Fibroblast of villous mesenchyme (primary cell): ENCODE data around the gene SLIT1. TPM values are rescaled to one million over a fixed set of nuclear protein-coding genes. Genes with fewer than 3 reads are reported as not detected.
A peak's percentile ranks its signal among the peaks of the same experiment; 100 is the strongest.

ENCODE experiments used
- DNase-seq: peaks from one replicate; pipeline ENCODE4 v3.0.0-alpha.2; 2010; ENCODE audit warnings: low read depth
- H3K4me3 ChIP-seq: 2 replicates; pipeline ENCODE4 v1.5.1; 2011; ENCODE audit warnings: low read depth, mild to moderate bottlenecking, low read length
- total RNA-seq: library from RNA; depleted of rRNA; stranded (reverse); fragments of >200 nt; gene quantifications from 2 replicates; pipeline ENCODE4 v1.2.3, GENCODE V29; 2012
- TF ChIP-seq, protein P1 (sequence below): IDR thresholded peaks from 2 replicates; pipeline ENCODE4 v1.5.1; 2012; ENCODE audit warnings: low read depth, mild to moderate bottlenecking, low read length; ENCODE audit not compliant: insufficient read depth

The SLIT1 gene
- total RNA-seq, 1 donor: not detected

DNA sequence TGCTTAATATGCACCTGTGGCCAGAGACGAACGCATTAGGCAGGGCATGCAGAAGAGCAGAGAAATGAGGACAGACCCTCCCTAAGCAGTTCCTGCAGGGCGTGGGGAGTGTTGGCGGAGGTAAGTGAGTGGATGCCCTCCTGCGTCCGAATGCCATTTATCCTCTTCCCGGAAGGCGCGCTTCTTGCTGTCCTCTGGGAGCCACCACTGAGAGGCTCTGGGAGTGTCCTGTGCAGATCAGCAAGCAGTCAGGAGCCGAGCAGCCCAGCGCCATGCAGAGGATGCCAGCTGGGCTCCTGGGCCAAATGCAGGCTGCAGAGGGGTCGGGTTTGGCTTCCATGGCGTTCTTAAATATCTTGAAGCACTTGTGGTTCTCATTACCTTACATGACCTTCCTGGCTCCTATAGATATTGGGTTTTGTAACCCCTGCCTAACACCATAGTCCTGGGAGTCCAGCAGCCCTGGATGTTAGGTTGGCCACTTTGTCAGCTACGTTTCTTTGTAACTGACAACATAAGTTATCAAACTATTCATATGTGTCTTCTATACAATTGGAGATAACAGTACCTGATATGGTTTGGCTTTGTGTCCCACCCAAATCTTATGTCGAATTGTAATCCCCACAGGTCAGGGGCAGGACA lies 30.0 kb upstream of the SLIT1 start:
- DNase-seq: no peak

DNA sequence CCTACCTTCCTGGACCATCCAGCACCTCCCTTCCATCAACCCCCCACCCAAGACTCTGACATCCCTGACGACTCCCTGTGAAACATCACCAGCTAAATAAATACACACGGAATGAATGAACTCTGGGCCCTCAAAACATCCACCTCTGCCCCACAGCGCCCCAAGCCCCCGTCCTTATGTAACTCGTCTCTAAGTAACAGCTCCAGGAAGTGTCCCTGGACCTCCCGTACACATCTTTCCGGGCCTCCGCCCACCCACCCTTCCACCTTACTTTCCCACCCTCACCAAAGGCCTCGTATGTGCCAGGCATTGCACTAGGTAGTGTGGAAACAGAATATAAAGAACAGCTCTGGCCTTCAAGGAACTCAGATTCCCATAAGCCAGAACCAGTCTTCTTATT lies 27.7 kb upstream of the SLIT1 start:
- no peak for DNase-seq
- H3K4me3 ChIP-seq: no peak overlapping the region
- TF ChIP-seq, protein P1, sequence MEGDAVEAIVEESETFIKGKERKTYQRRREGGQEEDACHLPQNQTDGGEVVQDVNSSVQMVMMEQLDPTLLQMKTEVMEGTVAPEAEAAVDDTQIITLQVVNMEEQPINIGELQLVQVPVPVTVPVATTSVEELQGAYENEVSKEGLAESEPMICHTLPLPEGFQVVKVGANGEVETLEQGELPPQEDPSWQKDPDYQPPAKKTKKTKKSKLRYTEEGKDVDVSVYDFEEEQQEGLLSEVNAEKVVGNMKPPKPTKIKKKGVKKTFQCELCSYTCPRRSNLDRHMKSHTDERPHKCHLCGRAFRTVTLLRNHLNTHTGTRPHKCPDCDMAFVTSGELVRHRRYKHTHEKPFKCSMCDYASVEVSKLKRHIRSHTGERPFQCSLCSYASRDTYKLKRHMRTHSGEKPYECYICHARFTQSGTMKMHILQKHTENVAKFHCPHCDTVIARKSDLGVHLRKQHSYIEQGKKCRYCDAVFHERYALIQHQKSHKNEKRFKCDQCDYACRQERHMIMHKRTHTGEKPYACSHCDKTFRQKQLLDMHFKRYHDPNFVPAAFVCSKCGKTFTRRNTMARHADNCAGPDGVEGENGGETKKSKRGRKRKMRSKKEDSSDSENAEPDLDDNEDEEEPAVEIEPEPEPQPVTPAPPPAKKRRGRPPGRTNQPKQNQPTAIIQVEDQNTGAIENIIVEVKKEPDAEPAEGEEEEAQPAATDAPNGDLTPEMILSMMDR: no peak

More for the DNA sequence above, 30.0 kb upstream of the SLIT1 start:
- no peak overlapping the region for H3K4me3 ChIP-seq
- TF ChIP-seq, protein P1: no peak

DNA sequence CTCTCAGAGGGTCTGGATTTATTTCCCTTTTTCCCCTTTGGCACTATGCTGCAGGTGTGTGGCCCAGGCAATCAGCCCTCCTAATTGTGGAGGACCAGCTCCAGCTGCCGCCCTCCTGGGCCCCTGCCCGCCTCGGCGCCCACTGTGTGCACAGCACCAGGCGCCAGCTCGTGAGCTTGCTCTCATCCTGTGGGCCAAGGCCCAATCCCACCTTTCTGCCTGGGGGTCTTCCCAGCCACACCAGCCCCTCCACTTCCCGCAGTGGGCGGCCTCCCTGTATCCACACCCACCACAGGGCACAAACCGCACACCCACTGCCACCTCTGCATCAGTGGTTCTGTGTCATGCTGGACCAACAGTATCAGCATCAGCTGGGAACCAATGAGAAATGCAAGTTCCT lies 25.5 kb upstream of the SLIT1 start:
- no peak for DNase-seq
- TF ChIP-seq, protein P1: no peak
- H3K4me3 ChIP-seq: no peak overlapping the region

DNA sequence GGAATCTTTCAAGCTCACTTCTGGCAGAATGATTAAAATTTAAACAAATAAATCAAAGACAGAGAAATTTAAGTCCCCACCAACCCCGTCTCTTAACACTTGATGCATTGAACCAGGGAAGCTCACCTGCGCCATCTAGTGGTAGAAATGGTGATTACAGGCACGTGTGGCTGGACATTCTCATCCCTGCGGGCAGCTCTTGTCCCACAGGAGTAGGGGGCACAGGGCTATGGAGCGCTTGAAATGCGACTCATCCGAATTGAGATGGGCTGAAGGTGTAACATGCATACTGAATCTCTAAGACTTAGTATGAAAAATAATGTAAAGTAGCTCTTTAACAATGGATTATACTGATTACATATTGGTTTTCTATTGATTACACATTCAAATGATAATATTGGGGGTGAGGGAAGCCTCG lies 24.8 kb upstream of the SLIT1 start:
- TF ChIP-seq, protein P1: peak; percentile 96
- no peak overlapping the region for H3K4me3 ChIP-seq
- peak; percentile 71 for DNase-seq

DNA sequence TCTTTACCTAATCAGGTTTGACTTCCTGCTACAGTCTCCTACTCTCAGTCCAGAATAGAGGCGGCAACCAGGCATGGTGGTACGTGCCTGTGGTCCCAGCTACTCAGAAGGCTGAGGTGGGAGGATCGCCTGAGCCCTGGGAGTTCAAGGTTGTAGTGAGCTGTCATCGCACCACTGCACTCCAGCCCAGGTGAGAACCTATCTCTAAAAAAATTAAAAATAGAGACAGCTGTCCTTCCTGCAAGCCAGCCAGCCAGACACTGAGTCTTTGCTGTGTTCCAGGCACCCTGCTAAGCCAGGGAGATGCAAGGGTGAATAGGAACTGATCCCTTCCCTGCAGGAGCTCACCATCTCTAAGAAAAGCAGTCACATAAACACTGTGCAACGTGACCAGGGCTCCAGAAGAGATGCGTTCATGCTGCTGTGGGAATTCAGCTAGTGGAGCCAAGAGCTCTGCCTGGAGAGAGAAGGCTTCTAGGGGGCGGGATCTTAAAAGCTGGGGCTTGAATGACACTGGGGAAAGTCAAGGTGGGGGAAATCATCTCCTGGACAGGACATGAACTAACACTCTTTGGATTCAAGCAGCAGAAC lies 22.1 kb upstream of the SLIT1 start:
- no peak overlapping the region for H3K4me3 ChIP-seq
- TF ChIP-seq, protein P1: no peak
- no peak for DNase-seq

DNA sequence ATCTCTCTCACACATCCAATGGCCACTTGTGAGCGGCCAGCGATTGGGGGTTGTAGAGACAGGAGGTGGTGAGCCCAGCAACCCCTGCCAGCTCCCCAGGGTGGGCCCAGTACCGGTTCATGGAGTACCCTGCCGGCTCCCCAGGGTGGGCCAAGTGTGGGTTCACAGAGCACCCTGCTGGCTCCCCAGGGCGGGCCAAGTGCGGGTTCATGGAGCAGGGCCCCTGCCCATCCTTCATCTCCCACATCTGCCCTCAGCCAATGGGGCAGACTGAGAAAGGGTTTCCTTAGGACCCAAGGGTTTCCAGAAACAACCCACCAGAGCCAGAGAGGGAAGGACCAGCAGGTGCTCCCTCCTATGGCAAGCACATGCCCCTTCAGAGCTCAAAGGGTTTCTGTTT lies 21.4 kb upstream of the SLIT1 start:
- TF ChIP-seq, protein P1: no peak
- H3K4me3 ChIP-seq: no peak overlapping the region
- DNase-seq: no peak
